K562 (cell line): ENCODE measurements around the gene CDKN2AIPNL. TPM values are rescaled to one million over a fixed set of nuclear protein-coding genes. Genes with fewer than 3 reads are reported as not detected.

Experiments used
- BCOR ChIP-seq: fragments of 450-650 bp; IDR thresholded peaks from 2 replicates; pipeline ENCODE4 v1.6.1; 2016
- CHD2 ChIP-seq: IDR thresholded peaks from 2 replicates; pipeline ENCODE4 v1.6.1; 2011; ENCODE audit warnings: low read depth, low read length
- CTBP1 ChIP-seq: fragments of 450-650 bp; IDR thresholded peaks from 2 replicates; pipeline ENCODE4 v1.6.1; 2016; ENCODE audit warnings: borderline replicate concordance
- CUX1 ChIP-seq: fragments of 200-800 bp; sonication (Bioruptor generic); IDR thresholded peaks from 2 replicates; pipeline ENCODE4 v1.6.1; 2016; ENCODE audit warnings: missing genetic modification characterization, missing compliant biosample characterization
- EP400 ChIP-seq: fragments of 450-650 bp; IDR thresholded peaks from 2 replicates; pipeline ENCODE4 v1.6.1; 2017; ENCODE audit warnings: antibody characterized with exemption, mild to moderate bottlenecking, moderate library complexity
- ETV5 ChIP-seq: sonication (generic); formaldehyde crosslinking; IDR thresholded peaks from 2 replicates; pipeline ENCODE4 v1.4.0; 2020; ENCODE audit warnings: low read depth, mild to moderate bottlenecking, missing genetic modification reagents
- HNRNPUL1 ChIP-seq: fragments of 200-400 bp; formaldehyde crosslinking; IDR thresholded peaks from 2 replicates; pipeline ENCODE4 v1.6.1; 2017; ENCODE audit warnings: low read length
- ILF3 ChIP-seq: fragments of 450-650 bp; IDR thresholded peaks from 2 replicates; pipeline ENCODE4 v1.6.1; 2018; ENCODE audit warnings: antibody characterized with exemption, mild to moderate bottlenecking, moderate library complexity, borderline replicate concordance
- MEF2A ChIP-seq: IDR thresholded peaks from 2 replicates; pipeline ENCODE4 v1.6.1; 2011; ENCODE audit warnings: low read depth, mild to moderate bottlenecking, low read length, moderate library complexity; ENCODE audit not compliant: control insufficient read depth
- MYNN ChIP-seq, 2 experiments: sonication (generic); formaldehyde crosslinking in 1 of 2; IDR thresholded peaks; 2 replicates each; pipeline versions ENCODE4 v1.5.0 to v1.6.1; 2016 to 2020; ENCODE audit warnings: antibody characterized with exemption in 1 of 2, missing genetic modification reagents in 1 of 2
- SIRT6 ChIP-seq: IDR thresholded peaks from one replicate; pipeline ENCODE4 v1.6.1; 2012; ENCODE audit warnings: low read depth, mild to moderate bottlenecking, control low read depth, inconsistent platforms, low read length, moderate library complexity
- SMAD1 ChIP-seq: fragments of 150-350 bp; IDR thresholded peaks from 2 replicates; pipeline ENCODE4 v1.6.1; 2014; ENCODE audit warnings: low read length, low read depth; ENCODE audit not compliant: partially characterized antibody
- TBP ChIP-seq: optimal IDR thresholded peaks from 2 replicates; pipeline ENCODE3; 2011; ENCODE audit warnings: low read depth, low read length, improper control_type of control experiment
- ZNF311 ChIP-seq: fragments of 250-450 bp; sonication (Bioruptor Pico); IDR thresholded peaks from 2 replicates; pipeline ENCODE4 v1.4.0; 2020; ENCODE audit warnings: mild to moderate bottlenecking, moderate library complexity
- ZNF395 ChIP-seq: fragments of 200-800 bp; sonication (Bioruptor generic); IDR thresholded peaks from 2 replicates; pipeline ENCODE4 v1.6.1; 2017; ENCODE audit warnings: missing genetic modification characterization, missing compliant biosample characterization
- ZNF592 ChIP-seq: fragments of 450-650 bp; IDR thresholded peaks from 2 replicates; pipeline ENCODE4 v1.6.1; 2017; ENCODE audit warnings: antibody characterized with exemption, mild to moderate bottlenecking
- polyA plus RNA-seq, 8 experiments: library from polyadenylated mRNA; depleted of rRNA in 4 of 8; stranded (reverse) in 5 of 8; unstranded in 3 of 8; fragments of >200 nt; fragmentation: Nextera tagmentation in 2 of 8; fragmentation: Illumina TruSeq in 1 of 8; extraction: Ambion mirVana in 2 of 8; extraction: Trizol in 1 of 8; gene quantifications; 2 replicates each; pipeline versions ENCODE4 v1.2.1 to v1.2.3, GENCODE V29; 2011 to 2014; ENCODE audit warnings: inconsistent platforms in 1 of 8, missing spikeins in 1 of 8
- total RNA-seq, 7 experiments: library from RNA; depleted of rRNA in 6 of 7; stranded (reverse); fragments of >200 nt in 6 of 7; fragmentation: Illumina TruSeq in 2 of 7; extraction: Trizol in 2 of 7; gene quantifications; 2 replicates each; pipeline versions ENCODE4 v1.2.1 to v1.2.3, GENCODE V29; 2011 to 2021; ENCODE audit warnings: low replicate concordance in 1 of 7

Gene CDKN2AIPNL
- total and polyA plus RNA-seq, 9 of the 15 experiments (the other 6 are each of a cell fraction or from before 2014, with no cell fraction given): 19.9 to 46.9 (median 42.2) TPM

GRCh38 chr5:134411546-134412266, at the start of gene CDKN2AIPNL (continued):
- no peak for TF ChIP-seq MEF2A
- TF ChIP-seq EP400: peak; percentile 86
- no peak for TF ChIP-seq ZNF395 (CRISPR knock-in tag)
- TF ChIP-seq SIRT6: no peak
- TF ChIP-seq CHD2: no peak
- peak; percentile 80 for TF ChIP-seq ZNF592
- TF ChIP-seq CTBP1: peak; percentile 93
- 0 out of 2 replicates have a peak, but pooled peaks have one; percentile 69 for TF ChIP-seq ETV5 (CRISPR knock-in tag)
- TF ChIP-seq ZNF311 (CRISPR knock-in tag): no peak
- TF ChIP-seq MYNN (IDR thresholded peaks at IDR 0.05): peak; percentile 61; the same call in 1 of the 2 replicates
- TF ChIP-seq MYNN (CRISPR knock-in tag; IDR thresholded peaks at IDR 0.05): no peak
- no peak for TF ChIP-seq BCOR
- no peak for TF ChIP-seq ILF3
- TF ChIP-seq TBP: peak; percentile 86
- no peak for TF ChIP-seq CUX1 (CRISPR knock-in tag)
- no peak for TF ChIP-seq HNRNPUL1
- TF ChIP-seq SMAD1: no peak
